HFF-Myc (cell line): ENCODE data around the gene POMT2.

Experiments
- DNase-seq: peaks from one replicate; pipeline ENCODE4 v3.0.0-alpha.2; 2011; ENCODE audit warnings: low read depth; ENCODE audit errors: extremely low read depth
- H3K4me3 ChIP-seq: replicated peaks from 2 replicates; pipeline ENCODE4 v1.5.1; 2011; ENCODE audit warnings: low read depth, mild to moderate bottlenecking, control low read depth, low read length
- CTCF ChIP-seq: IDR thresholded peaks from 2 replicates; pipeline ENCODE4 v1.5.1; 2012; ENCODE audit warnings: mild to moderate bottlenecking, low read depth, low read length, control low read depth; ENCODE audit errors: missing control alignments

The POMT2 gene

GRCh38 chr14:77258566-77258965 is 62.1 kb downstream of the POMT2 start:
- no peak for TF ChIP-seq CTCF
- H3K4me3 ChIP-seq, result no peak overlapping the region
- DNase-seq, result no peak

- DNase-seq, result no peak
- H3K4me3 ChIP-seq, result no peak overlapping the region
- no peak for TF ChIP-seq CTCF
These were observed 63.0 kb downstream of the POMT2 start for GRCh38 chr14:77257700-77258099.

GRCh38 chr14:77256694-77257093 is 64.0 kb downstream of the POMT2 start:
- no peak for TF ChIP-seq CTCF
- no peak overlapping the region for H3K4me3 ChIP-seq
- no peak for DNase-seq

GRCh38 chr14:77253333-77254190 is 67.1 kb downstream of the POMT2 start:
- DNase-seq, result no peak

GRCh38 chr14:77251870-77252269 is 68.8 kb downstream of the POMT2 start:
- TF ChIP-seq CTCF, result no peak
- H3K4me3 ChIP-seq, result no peak overlapping the region
- DNase-seq, result no peak

More at GRCh38 chr14:77253333-77254190, 67.1 kb downstream of the POMT2 start:
- no peak overlapping the region for H3K4me3 ChIP-seq
- TF ChIP-seq CTCF, result no peak

- TF ChIP-seq CTCF, result no peak
- no peak overlapping the region for H3K4me3 ChIP-seq
- DNase-seq, result no peak
These were observed 69.8 kb downstream of the POMT2 start for GRCh38 chr14:77250927-77251326.
